ENCODE measurements around the gene BSCL2.
A peak's percentile ranks its signal among the peaks of the same experiment; 100 is the strongest.
"Not testable (repeated sequence)": the region's sequence is repeated elsewhere in the genome, so short reads cannot be mapped to it uniquely, and the experiment has no call there.

BSCL2 gene

DNA sequence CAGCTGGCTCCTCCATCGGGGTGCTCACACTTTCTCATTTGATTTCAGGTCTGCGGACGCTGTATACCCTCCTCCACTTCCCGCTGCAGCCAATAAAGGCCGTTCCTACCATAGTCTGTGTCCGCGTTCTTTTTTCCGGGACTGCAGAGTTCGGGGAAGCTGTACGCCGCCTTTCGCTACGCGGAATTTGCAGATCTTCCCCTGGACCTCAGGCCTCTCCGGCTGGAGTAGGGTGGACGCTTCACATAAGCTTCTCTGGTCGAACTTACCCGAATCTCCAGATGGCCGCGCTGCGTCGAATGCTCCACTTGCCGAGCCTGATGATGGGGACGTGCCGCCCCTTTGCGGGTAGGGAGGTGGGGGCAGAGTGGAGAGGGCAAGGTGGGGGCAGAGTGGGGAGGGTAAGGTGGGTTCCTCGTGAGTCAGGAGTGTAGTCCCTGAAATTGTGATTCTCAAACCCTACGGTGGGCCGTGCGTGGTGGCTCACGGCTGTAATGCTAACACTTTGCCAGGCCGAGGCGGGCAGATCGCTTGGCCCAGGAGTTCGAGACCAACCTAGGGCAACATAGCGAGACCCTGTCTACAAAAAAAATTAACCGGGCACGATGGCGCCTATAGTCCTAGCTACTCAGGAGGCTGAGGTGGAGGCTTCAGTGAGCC, 41.5 kb downstream of the BSCL2 start:
- TF ChIP-seq, protein P1, sequence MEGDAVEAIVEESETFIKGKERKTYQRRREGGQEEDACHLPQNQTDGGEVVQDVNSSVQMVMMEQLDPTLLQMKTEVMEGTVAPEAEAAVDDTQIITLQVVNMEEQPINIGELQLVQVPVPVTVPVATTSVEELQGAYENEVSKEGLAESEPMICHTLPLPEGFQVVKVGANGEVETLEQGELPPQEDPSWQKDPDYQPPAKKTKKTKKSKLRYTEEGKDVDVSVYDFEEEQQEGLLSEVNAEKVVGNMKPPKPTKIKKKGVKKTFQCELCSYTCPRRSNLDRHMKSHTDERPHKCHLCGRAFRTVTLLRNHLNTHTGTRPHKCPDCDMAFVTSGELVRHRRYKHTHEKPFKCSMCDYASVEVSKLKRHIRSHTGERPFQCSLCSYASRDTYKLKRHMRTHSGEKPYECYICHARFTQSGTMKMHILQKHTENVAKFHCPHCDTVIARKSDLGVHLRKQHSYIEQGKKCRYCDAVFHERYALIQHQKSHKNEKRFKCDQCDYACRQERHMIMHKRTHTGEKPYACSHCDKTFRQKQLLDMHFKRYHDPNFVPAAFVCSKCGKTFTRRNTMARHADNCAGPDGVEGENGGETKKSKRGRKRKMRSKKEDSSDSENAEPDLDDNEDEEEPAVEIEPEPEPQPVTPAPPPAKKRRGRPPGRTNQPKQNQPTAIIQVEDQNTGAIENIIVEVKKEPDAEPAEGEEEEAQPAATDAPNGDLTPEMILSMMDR (IDR thresholded peaks at IDR 0.05; ENCODE audit: low read depth, low read length, missing control alignments), result no peak
- H3K4me3 ChIP-seq (ENCODE audit: low read depth, low read length), result peak overlapping the region; percentile 69
- DNase-seq (ENCODE audit: low read depth), result no peak

DNA sequence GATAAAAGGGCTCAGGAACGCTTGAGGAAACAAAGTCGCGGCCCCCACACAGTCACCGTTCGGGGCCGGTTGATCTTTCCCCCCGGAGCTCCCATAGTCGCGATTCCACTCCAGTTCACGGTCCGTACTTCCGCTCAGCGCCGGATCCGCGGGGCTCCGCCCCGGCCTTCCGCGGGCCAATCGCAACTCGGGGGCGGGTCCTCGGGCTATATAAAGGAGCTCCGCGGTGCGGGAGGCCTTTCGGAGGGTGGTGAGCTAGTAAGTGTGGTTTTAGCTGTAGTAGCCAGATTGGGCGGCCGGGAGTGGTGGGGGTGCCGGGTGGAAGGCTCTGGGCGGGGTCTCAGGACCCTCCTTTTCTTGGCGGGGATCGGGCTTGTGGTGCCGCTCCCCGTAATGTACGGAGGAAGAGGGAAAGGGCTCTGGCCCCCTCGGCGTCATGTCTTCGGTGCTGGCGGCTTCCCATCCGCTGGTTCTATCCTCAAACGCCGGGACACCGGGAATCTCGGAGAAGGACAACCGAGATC, 42.1 kb downstream of the BSCL2 start, which contains the start of the genes C11orf98 and CSKMT:
Gene C11orf98, minus strand, starts transcription at position 136 of the 524 bp plus-strand sequence. Its CDS starts 41 bp downstream, at position 95.
Gene CSKMT, plus strand, starts transcription at position 238 of the 524 bp plus-strand sequence. CDS start 568 bp downstream, outside the sequence.
- TF ChIP-seq, protein P1 (IDR thresholded peaks at IDR 0.05; ENCODE audit: low read depth, low read length, missing control alignments), result no peak
- peak within 1 kb of the TSS; percentile 69 for H3K4me3 ChIP-seq (ENCODE audit: low read depth, low read length)
- DNase-seq (ENCODE audit: low read depth), result peak; percentile 74

DNA sequence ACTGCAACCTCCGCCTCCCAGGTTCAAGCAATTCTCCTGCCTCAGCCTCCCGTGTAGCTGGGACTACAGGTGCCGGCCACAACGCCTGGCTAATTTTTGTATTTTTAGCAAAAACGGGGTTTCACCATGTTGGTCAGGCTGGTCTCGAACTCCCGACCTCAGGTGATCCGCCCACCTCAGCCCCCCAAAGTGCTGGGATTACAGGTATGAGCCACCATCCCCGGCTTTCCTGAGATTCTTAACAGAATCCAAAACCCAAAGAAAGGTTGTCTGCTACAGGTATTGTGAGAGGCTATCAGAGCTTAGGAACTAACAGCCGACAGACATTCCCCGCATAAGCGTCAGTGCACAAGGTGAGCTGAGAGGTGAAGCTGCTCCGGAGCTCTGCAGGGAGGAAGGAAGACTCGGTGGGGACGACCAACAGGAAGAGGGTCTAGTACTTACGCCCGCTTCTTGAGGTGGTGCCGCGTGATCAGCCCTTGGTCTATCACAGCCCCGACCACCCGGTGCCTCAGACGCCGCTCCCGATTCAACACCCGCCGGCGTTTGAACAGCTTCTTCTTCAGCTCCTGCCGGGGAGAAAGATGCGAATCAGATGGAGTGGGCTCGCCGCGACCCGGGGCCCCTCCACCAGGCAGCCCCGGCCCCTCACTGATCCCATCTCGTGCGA, 42.7 kb downstream of the BSCL2 start:
- no peak for DNase-seq (ENCODE audit: low read depth)
- TF ChIP-seq, protein P1 (IDR thresholded peaks at IDR 0.05; ENCODE audit: low read depth, low read length, missing control alignments), result no peak
- H3K4me3 ChIP-seq (ENCODE audit: low read depth, low read length), result peak overlapping the region; percentile 69

DNA sequence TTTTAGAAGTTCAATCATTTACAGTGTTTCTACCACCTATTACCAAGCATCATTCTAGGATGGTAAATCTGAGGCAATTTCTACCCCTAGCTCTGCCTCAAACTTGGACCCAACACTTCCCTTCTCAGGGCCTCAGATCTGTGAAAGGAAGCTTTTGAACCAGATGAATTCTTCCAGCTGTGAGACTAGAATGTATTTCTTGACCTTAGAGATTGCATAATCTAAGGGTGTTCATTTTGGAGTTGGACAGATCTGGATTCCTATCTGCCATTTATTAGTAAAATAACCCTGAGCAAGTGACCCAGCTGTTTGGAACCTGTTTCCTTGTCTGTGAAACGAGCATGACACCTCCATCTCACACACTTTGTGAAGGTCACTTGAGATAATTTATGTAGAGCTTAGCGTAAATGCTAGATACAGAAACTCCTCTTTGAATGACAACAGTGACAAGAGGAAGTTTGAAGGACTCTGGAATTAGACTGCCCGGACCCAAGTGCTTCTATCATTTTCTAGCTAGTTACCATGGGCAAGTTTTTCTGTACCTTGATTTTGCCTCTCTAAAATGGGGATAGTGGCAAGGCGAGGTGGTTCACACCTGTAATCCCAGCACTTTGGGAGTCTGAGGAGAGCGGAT, 50.3 kb downstream of the BSCL2 start:
- no peak overlapping the region for H3K4me3 ChIP-seq (ENCODE audit: low read depth, low read length)
- DNase-seq (ENCODE audit: low read depth), result no peak
- TF ChIP-seq, protein P1 (IDR thresholded peaks at IDR 0.05; ENCODE audit: low read depth, low read length, missing control alignments), result no peak

DNA sequence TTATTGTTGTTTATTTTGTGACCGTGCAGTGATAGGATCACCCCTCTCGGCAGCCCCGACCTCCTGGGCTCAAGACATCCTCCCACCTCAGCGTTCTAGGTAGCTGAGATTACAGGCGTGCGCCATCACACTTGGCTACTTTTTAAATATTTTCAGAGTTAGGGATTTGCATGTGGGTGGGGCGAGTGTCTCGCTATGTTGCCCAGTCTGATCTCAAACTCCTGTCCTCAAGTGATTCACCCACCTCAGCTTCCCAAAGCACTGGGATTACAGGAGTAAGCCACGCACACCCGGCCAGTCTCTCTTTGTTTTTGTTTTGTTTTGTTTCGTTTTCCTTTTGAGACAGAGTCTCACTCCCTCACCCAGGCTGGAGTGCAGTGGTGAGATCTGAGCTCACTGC, 52.9 kb downstream of the BSCL2 start:
- TF ChIP-seq, protein P1 (IDR thresholded peaks at IDR 0.05; ENCODE audit: low read depth, low read length, missing control alignments), result no peak
- no peak overlapping the region for H3K4me3 ChIP-seq (ENCODE audit: low read depth, low read length)
- no peak for DNase-seq (ENCODE audit: low read depth)

- H3K4me3 ChIP-seq (ENCODE audit: low read depth, low read length), result peak overlapping the region; percentile 69
- TF ChIP-seq, protein P1 (IDR thresholded peaks at IDR 0.05; ENCODE audit: low read depth, low read length, missing control alignments), result no peak
- DNase-seq (ENCODE audit: low read depth), result no peak
These were observed 54.8 kb downstream of the BSCL2 start for GRCh38 chr11:62652161-62653006.

DNA sequence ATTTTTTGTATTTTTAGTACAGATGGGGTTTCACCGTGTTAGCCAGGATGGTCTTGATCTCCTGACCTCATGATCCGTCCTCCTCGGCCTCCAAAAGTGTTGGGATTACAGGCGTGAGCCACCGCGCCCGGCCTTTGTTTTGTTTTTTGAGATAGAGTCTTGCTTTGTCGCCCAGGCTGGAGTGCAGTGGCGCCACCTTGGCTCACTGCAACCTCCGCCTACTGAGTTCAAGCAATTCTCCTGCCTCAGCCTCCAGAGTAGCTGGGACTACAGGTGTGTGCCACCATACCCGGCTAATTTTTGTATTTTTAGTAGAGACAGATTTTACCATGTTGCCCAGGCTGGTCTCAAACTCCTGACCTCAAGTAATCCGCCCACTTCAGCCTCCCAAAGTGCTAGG, 56.9 kb downstream of the BSCL2 start:
- H3K4me3 ChIP-seq (ENCODE audit: low read depth, low read length); DNase-seq (ENCODE audit: low read depth): not testable (repeated sequence)

Data from GM12864 (cell line).